GM23338 (cell line): ENCODE data around the gene NINL. TPM values are rescaled to one million over a fixed set of nuclear protein-coding genes. Genes with fewer than 3 reads are reported as not detected.

Experiments
- ATAC-seq: fragments of 200-7000 bp; cut with Tn5 transposase; 3 replicates; pipeline ENCODE4 v1.9.1; 2020
- DNase-seq: peaks from one replicate; pipeline ENCODE4 v3.0.0-alpha.2; 2015; ENCODE audit warnings: low spot score
- H2AFZ ChIP-seq: fragments of 200-600 bp; sonication (generic); 2 replicates; pipeline ENCODE4 v1.8.0; 2016; ENCODE audit warnings: antibody characterized with exemption, mild to moderate bottlenecking, moderate library complexity
- H3F3A ChIP-seq: fragments of 200-600 bp; sonication (generic); replicated peaks from 2 replicates; pipeline ENCODE4 v1.8.0; 2017; ENCODE audit warnings: antibody characterized with exemption, mixed run types, low read depth
- H3K27ac ChIP-seq: fragments of 200-600 bp; sonication (generic); 2 replicates; pipeline ENCODE4 v1.6.1; 2016; ENCODE audit warnings: low read depth
- H3K27me3 ChIP-seq: fragments of 200-600 bp; sonication (generic); 2 replicates; pipeline ENCODE4 v1.8.0; 2016; ENCODE audit warnings: mild to moderate bottlenecking, mixed run types, moderate library complexity; ENCODE audit not compliant: insufficient read depth
- H3K36me3 ChIP-seq: fragments of 200-600 bp; sonication (generic); 2 replicates; pipeline ENCODE4 v1.8.0; 2016; ENCODE audit warnings: mild to moderate bottlenecking; ENCODE audit not compliant: insufficient read depth
- H3K4me1 ChIP-seq: fragments of 200-600 bp; sonication (generic); 2 replicates; pipeline ENCODE4 v1.8.0; 2016; ENCODE audit warnings: mild to moderate bottlenecking, moderate library complexity; ENCODE audit not compliant: insufficient read depth
- H3K4me2 ChIP-seq: fragments of 200-600 bp; sonication (generic); 2 replicates; pipeline ENCODE4 v1.7.1; 2017; ENCODE audit warnings: mixed run types
- H3K4me3 ChIP-seq: fragments of 200-600 bp; sonication (generic); 2 replicates; pipeline ENCODE4 v1.6.1; 2016; ENCODE audit warnings: mixed run types
- H3K79me2 ChIP-seq: fragments of 200-600 bp; sonication (generic); replicated peaks from 2 replicates; pipeline ENCODE4 v1.8.0; 2017; ENCODE audit warnings: mild to moderate bottlenecking; ENCODE audit not compliant: insufficient read depth
- H3K9me2 ChIP-seq: fragments of 200-600 bp; sonication (generic); 2 replicates; pipeline ENCODE4 v1.8.0; 2017; ENCODE audit not compliant: insufficient read depth
- H4K20me1 ChIP-seq: fragments of 200-600 bp; sonication (generic); replicated peaks from 2 replicates; pipeline ENCODE4 v1.8.0; 2017; ENCODE audit warnings: mild to moderate bottlenecking; ENCODE audit not compliant: insufficient read depth
- H3K27ac Mint-ChIP-seq: 2 replicates; pipeline ENCODE4 v1.8.0; 2020; ENCODE audit warnings: inconsistent platforms, mild to moderate bottlenecking, moderate library complexity, mixed read lengths
- H3K27me3 Mint-ChIP-seq: 3 replicates; pipeline ENCODE4 v1.8.0; 2022; ENCODE audit warnings: low read depth, mild to moderate bottlenecking, moderate library complexity, mixed read lengths, inconsistent platforms; ENCODE audit not compliant: insufficient read depth, poor library complexity
- H3K36me3 Mint-ChIP-seq: 3 replicates; pipeline ENCODE4 v1.8.0; 2021; ENCODE audit warnings: low read depth, mild to moderate bottlenecking, inconsistent platforms, moderate library complexity, mixed read lengths
- H3K4me1 Mint-ChIP-seq: 3 replicates; pipeline ENCODE4 v1.8.0; 2020; ENCODE audit warnings: mild to moderate bottlenecking, inconsistent platforms, mixed read lengths
- H3K4me3 Mint-ChIP-seq: 3 replicates; pipeline ENCODE4 v1.8.0; 2021; ENCODE audit warnings: moderate library complexity, mild to moderate bottlenecking, inconsistent platforms, mixed read lengths
- H3K9me3 Mint-ChIP-seq: 3 replicates; pipeline ENCODE4 v1.8.0; 2020; ENCODE audit warnings: moderate library complexity, mild to moderate bottlenecking, inconsistent platforms, mixed read lengths
- CREB1 ChIP-seq: fragments of 250-450 bp; sonication (Bioruptor Pico); IDR thresholded peaks from 2 replicates; pipeline ENCODE4 v1.5.0; 2020; ENCODE audit warnings: low read depth, mild to moderate bottlenecking, moderate library complexity
- CTCF ChIP-seq, 2 experiments: fragments of 200-600 bp in 1 of 2; sonication (generic) in 1 of 2; conservative IDR thresholded peaks; 2 replicates each; pipeline versions ENCODE4 v1.5.1 to v1.6.1; 2016 to 2017; ENCODE audit warnings: antibody characterized with exemption in 2 of 2, low read depth in 2 of 2, mild to moderate bottlenecking in 2 of 2, moderate library complexity in 1 of 2
- EZH2phosphoT487 ChIP-seq: fragments of 200-600 bp; sonication (generic); IDR thresholded peaks from one replicate; pipeline ENCODE4 v1.8.1; 2018; ENCODE audit warnings: antibody characterized with exemption; ENCODE audit not compliant: unreplicated experiment
- polyA plus RNA-seq: library from polyadenylated mRNA; unstranded; fragments of >200 nt; fragmentation: Nextera tagmentation; extraction: Ambion mirVana; gene quantifications from 2 replicates; pipeline ENCODE4 v1.2.1, GENCODE V29; 2016
- total RNA-seq: library from RNA; depleted of rRNA; stranded (reverse); fragments of >200 nt; shearing (Covaris generic); gene quantifications from 2 replicates; pipeline ENCODE4 v1.2.3, GENCODE V29; 2014
- TF ChIP-seq, protein P1 (sequence below): IDR thresholded peaks from 2 replicates; pipeline ENCODE4 v1.6.1; 2016; ENCODE audit warnings: antibody characterized with exemption
- TF ChIP-seq, protein P2 (sequence below): IDR thresholded peaks from one replicate; pipeline ENCODE4 v1.6.1; 2018; ENCODE audit warnings: antibody characterized with exemption; ENCODE audit not compliant: unreplicated experiment
- TF ChIP-seq, protein P3 (sequence below): fragments of 250-450 bp; sonication (Bioruptor Pico); IDR thresholded peaks from 2 replicates; pipeline ENCODE4 v1.5.0; 2020; ENCODE audit warnings: mild to moderate bottlenecking, moderate library complexity

NINL gene
- total and polyA plus RNA-seq, 2 experiments from 2014 or later: 18.0 to 31.2 TPM

GRCh38 chr20:25623225-25623735, 37.9 kb upstream of the NINL start:
- Mint-ChIP-seq H3K27me3 (peaks cover 18% of the 10 kb centered on the region), H3K4me3 (peak overlapping the region; percentile 81), H3K36me3 (peaks cover 15% of the 10 kb centered on the region), H3K9me3 (peaks cover 14% of the 10 kb centered on the region), H3K4me1 (peaks cover 43% of the 10 kb centered on the region), H3K27ac (no peak overlapping the region)
- Histone ChIP-seq H3K4me3 (peak overlapping the region; percentile 81), H3K4me2 (peak overlapping the region; percentile 95), H3K79me2 (peaks cover 42% of the 10 kb centered on the region), H3K4me1 (peaks cover 31% of the 10 kb centered on the region), H3F3A (peaks cover 2% of the 10 kb centered on the region; the same call in 1 of the 2 replicates), H4K20me1 (no peaks in the 10 kb centered on the region; the same call in 1 of the 2 replicates), H3K36me3 (no peaks in the 10 kb centered on the region), H3K27me3 (peaks cover 27% of the 10 kb centered on the region), H3K27ac (no peak overlapping the region), H3K9me2 (no peaks in the 10 kb centered on the region), H2AFZ (peak overlapping the region; percentile 99)
- peak; percentile 20 for ATAC-seq
- TF ChIP-seq, protein P1, sequence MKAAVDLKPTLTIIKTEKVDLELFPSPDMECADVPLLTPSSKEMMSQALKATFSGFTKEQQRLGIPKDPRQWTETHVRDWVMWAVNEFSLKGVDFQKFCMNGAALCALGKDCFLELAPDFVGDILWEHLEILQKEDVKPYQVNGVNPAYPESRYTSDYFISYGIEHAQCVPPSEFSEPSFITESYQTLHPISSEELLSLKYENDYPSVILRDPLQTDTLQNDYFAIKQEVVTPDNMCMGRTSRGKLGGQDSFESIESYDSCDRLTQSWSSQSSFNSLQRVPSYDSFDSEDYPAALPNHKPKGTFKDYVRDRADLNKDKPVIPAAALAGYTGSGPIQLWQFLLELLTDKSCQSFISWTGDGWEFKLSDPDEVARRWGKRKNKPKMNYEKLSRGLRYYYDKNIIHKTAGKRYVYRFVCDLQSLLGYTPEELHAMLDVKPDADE: no peak
- TF ChIP-seq CREB1 (CRISPR knock-in tag) (no peak), CTCF (conservative IDR thresholded peaks at IDR 0.05; ENCODE audit: low read depth in 2 of 2) (no peak), EZH2phosphoT487 (no peak)
- peak; percentile 27 for DNase-seq

- no peak overlapping the region for H3K27ac Mint-ChIP-seq
- H3K27me3 Mint-ChIP-seq: peaks cover 18% of the 10 kb centered on the region
- H3K9me3 Mint-ChIP-seq: peaks cover 9% of the 10 kb centered on the region; the same call in 2 of the 3 replicates
- peaks cover 31% of the 10 kb centered on the region for H3K4me1 ChIP-seq
- H3K27me3 ChIP-seq: peaks cover 27% of the 10 kb centered on the region
- H3K36me3 Mint-ChIP-seq: peaks cover 10% of the 10 kb centered on the region; the same call in 2 of the 3 replicates
- H3K79me2 ChIP-seq: peaks cover 48% of the 10 kb centered on the region
- peak overlapping the region; percentile 81 for H3K4me3 ChIP-seq
- H3K4me3 Mint-ChIP-seq: peak overlapping the region; percentile 81
- H3K27ac ChIP-seq: no peak overlapping the region
- H3K4me2 ChIP-seq: peak overlapping the region; percentile 95
- DNase-seq (peak; percentile 16), ATAC-seq (no peak; the same call in 1 of the 3 replicates)
- H3F3A ChIP-seq: peaks cover 2% of the 10 kb centered on the region; the same call in 1 of the 2 replicates
- peaks cover 46% of the 10 kb centered on the region for H3K4me1 Mint-ChIP-seq
- no peaks in the 10 kb centered on the region for H3K36me3 ChIP-seq
- H2AFZ ChIP-seq: peak overlapping the region; percentile 99
- H3K9me2 ChIP-seq: no peaks in the 10 kb centered on the region
- H4K20me1 ChIP-seq: no peaks in the 10 kb centered on the region; the same call in 1 of the 2 replicates
- TF ChIP-seq, protein P2, sequence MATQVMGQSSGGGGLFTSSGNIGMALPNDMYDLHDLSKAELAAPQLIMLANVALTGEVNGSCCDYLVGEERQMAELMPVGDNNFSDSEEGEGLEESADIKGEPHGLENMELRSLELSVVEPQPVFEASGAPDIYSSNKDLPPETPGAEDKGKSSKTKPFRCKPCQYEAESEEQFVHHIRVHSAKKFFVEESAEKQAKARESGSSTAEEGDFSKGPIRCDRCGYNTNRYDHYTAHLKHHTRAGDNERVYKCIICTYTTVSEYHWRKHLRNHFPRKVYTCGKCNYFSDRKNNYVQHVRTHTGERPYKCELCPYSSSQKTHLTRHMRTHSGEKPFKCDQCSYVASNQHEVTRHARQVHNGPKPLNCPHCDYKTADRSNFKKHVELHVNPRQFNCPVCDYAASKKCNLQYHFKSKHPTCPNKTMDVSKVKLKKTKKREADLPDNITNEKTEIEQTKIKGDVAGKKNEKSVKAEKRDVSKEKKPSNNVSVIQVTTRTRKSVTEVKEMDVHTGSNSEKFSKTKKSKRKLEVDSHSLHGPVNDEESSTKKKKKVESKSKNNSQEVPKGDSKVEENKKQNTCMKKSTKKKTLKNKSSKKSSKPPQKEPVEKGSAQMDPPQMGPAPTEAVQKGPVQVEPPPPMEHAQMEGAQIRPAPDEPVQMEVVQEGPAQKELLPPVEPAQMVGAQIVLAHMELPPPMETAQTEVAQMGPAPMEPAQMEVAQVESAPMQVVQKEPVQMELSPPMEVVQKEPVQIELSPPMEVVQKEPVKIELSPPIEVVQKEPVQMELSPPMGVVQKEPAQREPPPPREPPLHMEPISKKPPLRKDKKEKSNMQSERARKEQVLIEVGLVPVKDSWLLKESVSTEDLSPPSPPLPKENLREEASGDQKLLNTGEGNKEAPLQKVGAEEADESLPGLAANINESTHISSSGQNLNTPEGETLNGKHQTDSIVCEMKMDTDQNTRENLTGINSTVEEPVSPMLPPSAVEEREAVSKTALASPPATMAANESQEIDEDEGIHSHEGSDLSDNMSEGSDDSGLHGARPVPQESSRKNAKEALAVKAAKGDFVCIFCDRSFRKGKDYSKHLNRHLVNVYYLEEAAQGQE: no peak
- TF ChIP-seq, protein P3, sequence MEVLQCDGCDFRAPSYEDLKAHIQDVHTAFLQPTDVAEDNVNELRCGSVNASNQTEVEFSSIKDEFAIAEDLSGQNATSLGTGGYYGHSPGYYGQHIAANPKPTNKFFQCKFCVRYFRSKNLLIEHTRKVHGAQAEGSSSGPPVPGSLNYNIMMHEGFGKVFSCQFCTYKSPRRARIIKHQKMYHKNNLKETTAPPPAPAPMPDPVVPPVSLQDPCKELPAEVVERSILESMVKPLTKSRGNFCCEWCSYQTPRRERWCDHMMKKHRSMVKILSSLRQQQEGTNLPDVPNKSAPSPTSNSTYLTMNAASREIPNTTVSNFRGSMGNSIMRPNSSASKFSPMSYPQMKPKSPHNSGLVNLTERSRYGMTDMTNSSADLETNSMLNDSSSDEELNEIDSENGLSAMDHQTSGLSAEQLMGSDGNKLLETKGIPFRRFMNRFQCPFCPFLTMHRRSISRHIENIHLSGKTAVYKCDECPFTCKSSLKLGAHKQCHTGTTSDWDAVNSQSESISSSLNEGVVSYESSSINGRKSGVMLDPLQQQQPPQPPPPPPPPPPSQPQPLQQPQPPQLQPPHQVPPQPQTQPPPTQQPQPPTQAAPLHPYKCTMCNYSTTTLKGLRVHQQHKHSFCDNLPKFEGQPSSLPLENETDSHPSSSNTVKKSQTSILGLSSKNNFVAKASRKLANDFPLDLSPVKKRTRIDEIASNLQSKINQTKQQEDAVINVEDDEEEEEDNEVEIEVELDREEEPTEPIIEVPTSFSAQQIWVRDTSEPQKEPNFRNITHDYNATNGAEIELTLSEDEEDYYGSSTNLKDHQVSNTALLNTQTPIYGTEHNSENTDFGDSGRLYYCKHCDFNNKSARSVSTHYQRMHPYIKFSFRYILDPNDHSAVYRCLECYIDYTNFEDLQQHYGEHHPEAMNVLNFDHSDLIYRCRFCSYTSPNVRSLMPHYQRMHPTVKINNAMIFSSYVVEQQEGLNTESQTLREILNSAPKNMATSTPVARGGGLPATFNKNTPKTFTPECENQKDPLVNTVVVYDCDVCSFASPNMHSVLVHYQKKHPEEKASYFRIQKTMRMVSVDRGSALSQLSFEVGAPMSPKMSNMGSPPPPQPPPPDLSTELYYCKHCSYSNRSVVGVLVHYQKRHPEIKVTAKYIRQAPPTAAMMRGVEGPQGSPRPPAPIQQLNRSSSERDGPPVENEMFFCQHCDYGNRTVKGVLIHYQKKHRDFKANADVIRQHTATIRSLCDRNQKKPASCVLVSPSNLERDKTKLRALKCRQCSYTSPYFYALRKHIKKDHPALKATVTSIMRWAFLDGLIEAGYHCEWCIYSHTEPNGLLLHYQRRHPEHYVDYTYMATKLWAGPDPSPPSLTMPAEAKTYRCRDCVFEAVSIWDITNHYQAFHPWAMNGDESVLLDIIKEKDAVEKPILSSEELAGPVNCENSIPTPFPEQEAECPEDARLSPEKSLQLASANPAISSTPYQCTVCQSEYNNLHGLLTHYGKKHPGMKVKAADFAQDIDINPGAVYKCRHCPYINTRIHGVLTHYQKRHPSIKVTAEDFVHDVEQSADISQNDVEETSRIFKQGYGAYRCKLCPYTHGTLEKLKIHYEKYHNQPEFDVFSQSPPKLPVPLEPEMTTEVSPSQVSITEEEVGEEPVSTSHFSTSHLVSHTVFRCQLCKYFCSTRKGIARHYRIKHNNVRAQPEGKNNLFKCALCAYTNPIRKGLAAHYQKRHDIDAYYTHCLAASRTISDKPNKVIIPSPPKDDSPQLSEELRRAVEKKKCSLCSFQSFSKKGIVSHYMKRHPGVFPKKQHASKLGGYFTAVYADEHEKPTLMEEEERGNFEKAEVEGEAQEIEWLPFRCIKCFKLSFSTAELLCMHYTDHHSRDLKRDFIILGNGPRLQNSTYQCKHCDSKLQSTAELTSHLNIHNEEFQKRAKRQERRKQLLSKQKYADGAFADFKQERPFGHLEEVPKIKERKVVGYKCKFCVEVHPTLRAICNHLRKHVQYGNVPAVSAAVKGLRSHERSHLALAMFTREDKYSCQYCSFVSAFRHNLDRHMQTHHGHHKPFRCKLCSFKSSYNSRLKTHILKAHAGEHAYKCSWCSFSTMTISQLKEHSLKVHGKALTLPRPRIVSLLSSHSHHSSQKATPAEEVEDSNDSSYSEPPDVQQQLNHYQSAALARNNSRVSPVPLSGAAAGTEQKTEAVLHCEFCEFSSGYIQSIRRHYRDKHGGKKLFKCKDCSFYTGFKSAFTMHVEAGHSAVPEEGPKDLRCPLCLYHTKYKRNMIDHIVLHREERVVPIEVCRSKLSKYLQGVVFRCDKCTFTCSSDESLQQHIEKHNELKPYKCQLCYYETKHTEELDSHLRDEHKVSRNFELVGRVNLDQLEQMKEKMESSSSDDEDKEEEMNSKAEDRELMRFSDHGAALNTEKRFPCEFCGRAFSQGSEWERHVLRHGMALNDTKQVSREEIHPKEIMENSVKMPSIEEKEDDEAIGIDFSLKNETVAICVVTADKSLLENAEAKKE (CRISPR knock-in tag): no peak
Measured at GRCh38 chr20:25622450-25623224, 37.3 kb upstream of the NINL start.
